Dermis lymphatic vessel endothelial cell (primary cell): Measurements from ENCODE around the gene CLDN2. TPM values are rescaled to one million over a fixed set of nuclear protein-coding genes. Genes with fewer than 3 reads are reported as not detected.

Experiments used
- total RNA-seq: library from RNA; depleted of rRNA; stranded (reverse); fragments of >200 nt; gene quantifications from 2 replicates; pipeline ENCODE4 v1.2.1, GENCODE V29; 2014

The CLDN2 gene, protein sequence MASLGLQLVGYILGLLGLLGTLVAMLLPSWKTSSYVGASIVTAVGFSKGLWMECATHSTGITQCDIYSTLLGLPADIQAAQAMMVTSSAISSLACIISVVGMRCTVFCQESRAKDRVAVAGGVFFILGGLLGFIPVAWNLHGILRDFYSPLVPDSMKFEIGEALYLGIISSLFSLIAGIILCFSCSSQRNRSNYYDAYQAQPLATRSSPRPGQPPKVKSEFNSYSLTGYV
- not detected in 2 replicates for total RNA-seq

GRCh38 chrX:106919932-106920452 is at the start of gene CLDN2:
CLDN2 (plus strand) TSS chrX:106920402; CDS start chrX:106928229, 7,827 bp downstream.

GRCh38 chrX:106903291-106903824 is 16.8 kb upstream of the CLDN2 start, which contains the start of gene RIPPLY1:
RIPPLY1 (minus strand) TSS chrX:106903341; CDS start chrX:106903287, 54 bp downstream.

Other genes with a start within 250 kb of the CLDN2 start
- 0.09 and 0.43 TPM in 2 replicates for gene RNF128, start 193.7 kb upstream of the CLDN2 start, total RNA-seq
- 3.1 and 3.7 TPM in 2 replicates for gene TBC1D8B, start 117.7 kb upstream of the CLDN2 start, total RNA-seq
- not detected in 2 replicates for gene RIPPLY1, start 17.1 kb upstream of the CLDN2 start, total RNA-seq
- 7.8 and 8.5 TPM in 2 replicates for gene MORC4, start 79.8 kb downstream of the CLDN2 start, total RNA-seq
- 10.5 and 14.1 TPM in 2 replicates for gene RBM41, start 198.4 kb downstream of the CLDN2 start, total RNA-seq